ENCODE measurements around the gene KCNH1.

Gene KCNH1

GRCh38 chr1:211133836-211134669 lies at the start of gene KCNH1:
Gene KCNH1 (minus strand): TSS chr1:211134148. CDS start chr1:211133945, 203 bp downstream.
- DNase-seq: no peak

GRCh38 chr1:211182746-211183145 lies 48.8 kb upstream of the KCNH1 start:
- no peak for DNase-seq

GRCh38 chr1:211174375-211174774 lies 40.4 kb upstream of the KCNH1 start:
- DNase-seq: no peak

GRCh38 chr1:211172657-211173056 lies 38.7 kb upstream of the KCNH1 start:
- no peak for DNase-seq

- no peak for DNase-seq
These were observed 35.4 kb upstream of the KCNH1 start for GRCh38 chr1:211169353-211169752.

- DNase-seq: no peak
These were observed 24.9 kb upstream of the KCNH1 start for GRCh38 chr1:211158866-211159265.

GRCh38 chr1:211155040-211155439 lies 21.1 kb upstream of the KCNH1 start:
- DNase-seq: no peak

GRCh38 chr1:211153932-211154331 lies 20.0 kb upstream of the KCNH1 start:
- no peak for DNase-seq

- no peak for DNase-seq
These were observed 14.4 kb upstream of the KCNH1 start for GRCh38 chr1:211148366-211148765.

- no peak for DNase-seq
These were observed 12.0 kb upstream of the KCNH1 start for GRCh38 chr1:211145944-211146343.

- no peak for DNase-seq
These were observed 1.5 kb upstream of the KCNH1 start for GRCh38 chr1:211135342-211135950.

GRCh38 chr1:211133393-211133835 lies 534 bp downstream of the KCNH1 start:
- DNase-seq: no peak

- DNase-seq: no peak
These were observed 1.1 kb downstream of the KCNH1 start for GRCh38 chr1:211132721-211133392.

GRCh38 chr1:211129776-211130175 lies 4.2 kb downstream of the KCNH1 start:
- no peak for DNase-seq

- DNase-seq: no peak
These were observed 6.8 kb downstream of the KCNH1 start for GRCh38 chr1:211127166-211127565.

- DNase-seq: no peak
These were observed 7.3 kb downstream of the KCNH1 start for GRCh38 chr1:211126622-211127021.

GRCh38 chr1:211118407-211119102 lies 15.4 kb downstream of the KCNH1 start:
- DNase-seq: no peak

GRCh38 chr1:211114446-211114845 lies 19.5 kb downstream of the KCNH1 start:
- DNase-seq: no peak

- DNase-seq: no peak
These were observed 20.4 kb downstream of the KCNH1 start for GRCh38 chr1:211113566-211113965.

GRCh38 chr1:211111351-211111750 lies 22.6 kb downstream of the KCNH1 start:
- DNase-seq: no peak

GRCh38 chr1:211101481-211101880 lies 32.5 kb downstream of the KCNH1 start:
- no peak for DNase-seq

- no peak for DNase-seq
These were observed 34.6 kb downstream of the KCNH1 start for GRCh38 chr1:211099393-211099792.

GRCh38 chr1:211095381-211095780 lies 38.6 kb downstream of the KCNH1 start:
- no peak for DNase-seq
